Neural progenitor cell (in vitro differentiated cells): ENCODE results near the gene C11orf58. TPM values are rescaled to one million over a fixed set of nuclear protein-coding genes. Genes with fewer than 3 reads are reported as not detected.

Source experiments
- DNase-seq: peaks from one replicate; pipeline ENCODE4 v3.0.0-alpha.2; 2016; ENCODE audit warnings: low spot score
- H2AFZ ChIP-seq: fragments of 200-600 bp; sonication (generic); replicated peaks from 2 replicates; pipeline ENCODE4 v1.6.1; 2016; ENCODE audit warnings: antibody characterized with exemption
- H3F3A ChIP-seq: fragments of 200-600 bp; sonication (generic); 2 replicates; pipeline ENCODE4 v1.6.1; 2016; ENCODE audit warnings: antibody characterized with exemption, low read depth
- H3K27ac ChIP-seq: fragments of 200-600 bp; sonication (generic); 2 replicates; pipeline ENCODE4 v1.5.1; 2016; ENCODE audit warnings: mild to moderate bottlenecking
- H3K27me3 ChIP-seq: fragments of 200-600 bp; sonication (generic); 2 replicates; pipeline ENCODE4 v1.6.1; 2016; ENCODE audit warnings: mild to moderate bottlenecking, moderate library complexity
- H3K36me3 ChIP-seq: fragments of 200-600 bp; sonication (generic); 2 replicates; pipeline ENCODE4 v1.5.1; 2016
- H3K4me1 ChIP-seq: fragments of 200-600 bp; sonication (generic); 2 replicates; pipeline ENCODE4 v1.6.1; 2016; ENCODE audit warnings: mixed run types
- H3K4me2 ChIP-seq: fragments of 200-600 bp; sonication (generic); 2 replicates; pipeline ENCODE4 v1.6.1; 2016
- H3K4me3 ChIP-seq: fragments of 200-600 bp; sonication (generic); 2 replicates; pipeline ENCODE4 v1.5.1; 2016
- H3K79me2 ChIP-seq: fragments of 200-600 bp; sonication (generic); 2 replicates; pipeline ENCODE4 v1.6.1; 2016; ENCODE audit warnings: low read depth
- H3K9ac ChIP-seq: fragments of 200-600 bp; sonication (generic); 2 replicates; pipeline ENCODE4 v1.6.1; 2016
- H3K9me3 ChIP-seq: fragments of 200-600 bp; sonication (generic); 2 replicates; pipeline ENCODE4 v1.5.1; 2016; ENCODE audit warnings: low read depth
- H4K20me1 ChIP-seq: fragments of 200-600 bp; sonication (generic); 2 replicates; pipeline ENCODE4 v1.6.1; 2016; ENCODE audit warnings: low read depth
- H3K27ac Mint-ChIP-seq: 3 replicates; pipeline ENCODE4 v1.8.0; 2021; ENCODE audit warnings: mixed read lengths
- H3K27me3 Mint-ChIP-seq: 2 replicates; pipeline ENCODE4 v1.8.0; 2022; ENCODE audit warnings: low read depth, mild to moderate bottlenecking, inconsistent platforms, moderate library complexity, mixed read lengths; ENCODE audit not compliant: insufficient read depth
- H3K36me3 Mint-ChIP-seq: 3 replicates; pipeline ENCODE4 v1.8.0; 2021; ENCODE audit warnings: mixed read lengths
- H3K4me1 Mint-ChIP-seq: 3 replicates; pipeline ENCODE4 v1.8.0; 2021; ENCODE audit warnings: mixed read lengths
- H3K4me3 Mint-ChIP-seq: 3 replicates; pipeline ENCODE4 v1.8.0; 2021; ENCODE audit warnings: mild to moderate bottlenecking, moderate library complexity, mixed read lengths
- H3K9me3 Mint-ChIP-seq: 3 replicates; pipeline ENCODE4 v1.8.0; 2020; ENCODE audit warnings: mixed read lengths
- EZH2 ChIP-seq: fragments of 200-600 bp; sonication (generic); IDR thresholded peaks from 2 replicates; pipeline ENCODE4 v1.6.1; 2017; ENCODE audit warnings: antibody characterized with exemption, mild to moderate bottlenecking, moderate library complexity
- EZH2phosphoT487 ChIP-seq: fragments of 200-600 bp; sonication (generic); IDR thresholded peaks from 2 replicates; pipeline ENCODE4 v1.6.1; 2017; ENCODE audit warnings: antibody characterized with exemption
- total RNA-seq: library from RNA; depleted of rRNA; stranded (reverse); fragments of >200 nt; gene quantifications from 2 replicates; pipeline ENCODE4 v1.2.3, GENCODE V29; 2015; ENCODE audit warnings: low replicate concordance
- TF ChIP-seq, protein P1 (sequence below): fragments of 200-600 bp; sonication (generic); IDR thresholded peaks from 2 replicates; pipeline ENCODE4 v1.5.1; 2017; ENCODE audit warnings: antibody characterized with exemption, mild to moderate bottlenecking

Gene C11orf58
- total RNA-seq, 1 donor from 2014 or later: 320 TPM

DNA sequence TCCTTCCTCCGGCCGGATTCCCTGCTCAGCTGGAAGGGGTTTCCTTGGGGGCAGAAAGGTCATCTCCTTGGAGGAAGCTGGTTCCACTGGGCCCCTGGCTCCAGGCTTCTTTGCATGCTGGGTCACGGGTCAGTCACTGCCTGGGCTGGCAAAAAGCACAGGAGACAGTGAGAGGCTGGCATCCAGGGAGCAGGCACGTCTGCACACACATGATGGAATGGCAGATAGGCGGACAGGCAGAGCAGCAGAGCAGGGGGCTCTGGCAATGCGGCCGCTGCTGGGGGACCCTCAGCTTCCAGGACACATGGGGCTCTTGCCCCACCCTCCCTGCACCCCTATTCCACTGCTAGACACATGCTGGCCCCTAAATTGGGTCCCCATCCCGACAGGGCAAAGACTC, 40.4 kb downstream of the C11orf58 start:
- no peak for DNase-seq
- no peak for TF ChIP-seq EZH2phosphoT487
- TF ChIP-seq EZH2: no peak
- TF ChIP-seq, protein P1, sequence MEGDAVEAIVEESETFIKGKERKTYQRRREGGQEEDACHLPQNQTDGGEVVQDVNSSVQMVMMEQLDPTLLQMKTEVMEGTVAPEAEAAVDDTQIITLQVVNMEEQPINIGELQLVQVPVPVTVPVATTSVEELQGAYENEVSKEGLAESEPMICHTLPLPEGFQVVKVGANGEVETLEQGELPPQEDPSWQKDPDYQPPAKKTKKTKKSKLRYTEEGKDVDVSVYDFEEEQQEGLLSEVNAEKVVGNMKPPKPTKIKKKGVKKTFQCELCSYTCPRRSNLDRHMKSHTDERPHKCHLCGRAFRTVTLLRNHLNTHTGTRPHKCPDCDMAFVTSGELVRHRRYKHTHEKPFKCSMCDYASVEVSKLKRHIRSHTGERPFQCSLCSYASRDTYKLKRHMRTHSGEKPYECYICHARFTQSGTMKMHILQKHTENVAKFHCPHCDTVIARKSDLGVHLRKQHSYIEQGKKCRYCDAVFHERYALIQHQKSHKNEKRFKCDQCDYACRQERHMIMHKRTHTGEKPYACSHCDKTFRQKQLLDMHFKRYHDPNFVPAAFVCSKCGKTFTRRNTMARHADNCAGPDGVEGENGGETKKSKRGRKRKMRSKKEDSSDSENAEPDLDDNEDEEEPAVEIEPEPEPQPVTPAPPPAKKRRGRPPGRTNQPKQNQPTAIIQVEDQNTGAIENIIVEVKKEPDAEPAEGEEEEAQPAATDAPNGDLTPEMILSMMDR: no peak
- peaks cover 25% of the 10 kb centered on the region for H3K4me1 ChIP-seq
- no peaks in the 10 kb centered on the region for H3K36me3 ChIP-seq
- no peaks in the 10 kb centered on the region for H3K9me3 Mint-ChIP-seq
- no peaks in the 10 kb centered on the region for H3K9me3 ChIP-seq
- no peak overlapping the region for H3K9ac ChIP-seq
- H3K4me3 Mint-ChIP-seq: no peak overlapping the region
- H3F3A ChIP-seq: peaks cover 5% of the 10 kb centered on the region
- no peak overlapping the region for H3K4me3 ChIP-seq
- H3K36me3 Mint-ChIP-seq: peaks cover 19% of the 10 kb centered on the region
- H3K4me2 ChIP-seq: no peak overlapping the region
- H2AFZ ChIP-seq: no peak overlapping the region
- H3K27me3 Mint-ChIP-seq: peaks cover 9% of the 10 kb centered on the region
- H3K27ac ChIP-seq: no peak overlapping the region
- no peaks in the 10 kb centered on the region for H3K79me2 ChIP-seq
- no peaks in the 10 kb centered on the region for H3K27me3 ChIP-seq
- peaks cover 62% of the 10 kb centered on the region for H3K4me1 Mint-ChIP-seq
- H3K27ac Mint-ChIP-seq: no peak overlapping the region
- peaks cover 6% of the 10 kb centered on the region for H4K20me1 ChIP-seq

DNA sequence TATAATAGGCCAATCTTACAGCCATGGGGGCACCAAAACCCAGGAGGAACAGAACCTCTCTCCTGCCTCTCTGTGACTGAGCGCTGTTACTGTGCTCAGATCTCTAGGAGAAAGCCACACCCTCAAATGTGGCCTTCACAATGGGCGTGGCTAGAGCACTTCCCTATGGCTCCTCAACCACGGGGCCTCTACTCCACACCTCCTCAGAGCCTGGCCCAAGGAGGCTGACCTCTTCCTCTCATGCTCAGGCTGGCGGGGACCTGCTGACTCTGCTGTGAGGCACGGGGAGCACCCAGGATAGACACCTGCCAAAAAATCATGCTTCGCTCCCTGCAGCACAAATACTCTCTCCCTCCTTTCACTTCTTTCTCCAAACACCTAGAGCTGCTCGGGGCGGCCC, 41.0 kb downstream of the C11orf58 start:
- H3K4me3 Mint-ChIP-seq: no peak overlapping the region
- H3K27me3 Mint-ChIP-seq: peaks cover 9% of the 10 kb centered on the region
- Histone ChIP-seq H3K36me3 (no peaks in the 10 kb centered on the region), H3K9ac (no peak overlapping the region), H3K27me3 (no peaks in the 10 kb centered on the region), H3K4me3 (no peak overlapping the region), H4K20me1 (peaks cover 11% of the 10 kb centered on the region), H3K79me2 (no peaks in the 10 kb centered on the region), H3K9me3 (no peaks in the 10 kb centered on the region), H3K27ac (no peak overlapping the region), H3K4me1 (peaks cover 31% of the 10 kb centered on the region), H3K4me2 (no peak overlapping the region), H2AFZ (no peak overlapping the region), H3F3A (peaks cover 10% of the 10 kb centered on the region)
- H3K36me3 Mint-ChIP-seq: peaks cover 22% of the 10 kb centered on the region
- no peak for DNase-seq
- H3K4me1 Mint-ChIP-seq: peaks cover 66% of the 10 kb centered on the region
- TF ChIP-seq EZH2 (no peak), EZH2phosphoT487 (no peak)
- TF ChIP-seq, protein P1: no peak
- H3K27ac Mint-ChIP-seq: no peak overlapping the region
- no peaks in the 10 kb centered on the region for H3K9me3 Mint-ChIP-seq

DNA sequence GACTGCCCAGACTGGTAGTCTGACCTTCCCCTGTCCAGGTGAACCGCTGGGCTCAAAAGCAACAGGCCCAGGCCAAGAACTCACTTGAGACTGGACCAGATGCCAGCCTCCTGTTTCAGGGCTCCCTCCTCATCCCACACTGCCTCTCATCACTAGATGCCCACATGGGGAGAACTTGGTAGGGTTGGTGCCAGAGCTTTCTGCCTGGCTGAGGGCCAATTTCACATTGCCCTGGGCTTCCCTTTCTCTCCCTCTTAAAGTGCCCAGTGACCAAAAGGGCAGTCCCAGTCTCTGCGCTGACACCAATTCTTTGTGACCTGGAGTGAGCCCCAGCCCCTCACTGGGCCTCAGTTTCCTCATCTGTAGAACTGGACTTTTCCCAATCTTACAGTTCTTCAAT, 41.7 kb downstream of the C11orf58 start:
- no peak for DNase-seq
- Histone ChIP-seq H3K9ac (no peak overlapping the region), H3K79me2 (no peaks in the 10 kb centered on the region), H3K4me1 (peaks cover 32% of the 10 kb centered on the region), H3K4me2 (no peak overlapping the region), H3K27me3 (no peaks in the 10 kb centered on the region), H2AFZ (no peak overlapping the region), H3K4me3 (no peak overlapping the region), H3K27ac (no peak overlapping the region), H4K20me1 (peaks cover 19% of the 10 kb centered on the region), H3F3A (peaks cover 18% of the 10 kb centered on the region), H3K36me3 (no peaks in the 10 kb centered on the region), H3K9me3 (no peaks in the 10 kb centered on the region)
- H3K27ac Mint-ChIP-seq: no peak overlapping the region
- H3K36me3 Mint-ChIP-seq: peaks cover 22% of the 10 kb centered on the region
- H3K4me1 Mint-ChIP-seq: peaks cover 66% of the 10 kb centered on the region
- TF ChIP-seq EZH2 (no peak), EZH2phosphoT487 (no peak)
- TF ChIP-seq, protein P1: no peak
- H3K27me3 Mint-ChIP-seq: peaks cover 7% of the 10 kb centered on the region
- H3K4me3 Mint-ChIP-seq: no peak overlapping the region
- H3K9me3 Mint-ChIP-seq: no peaks in the 10 kb centered on the region
